GM12891 (cell line): ENCODE results near the gene NOX5.

Source experiments
- DNase-seq: peaks from one replicate; pipeline ENCODE4 v3.0.0; 2011; ENCODE audit warnings: low spot score; ENCODE audit not compliant: insufficient read length
- FAIRE-seq: peaks from 2 replicates; lab custom pipeline; 2011; peaks lifted over from hg19 to GRCh38; lab: Jason Lieb, UNC
- PAX5 ChIP-seq: IDR thresholded peaks from 2 replicates; pipeline ENCODE4 v1.6.1; 2011; ENCODE audit warnings: low read length, moderate library complexity, mild to moderate bottlenecking; ENCODE audit not compliant: insufficient read depth, severe bottlenecking
- POLR2A ChIP-seq: IDR thresholded peaks from 2 replicates; pipeline ENCODE4 v1.6.1; 2011; ENCODE audit warnings: low read depth, low read length, control low read depth
- POLR2AphosphoS5 ChIP-seq: IDR thresholded peaks from 2 replicates; pipeline ENCODE4 v1.6.1; 2011; ENCODE audit warnings: low read depth, low read length, control low read depth
- POU2F2 ChIP-seq: IDR thresholded peaks from 2 replicates; pipeline ENCODE4 v1.6.1; 2011; ENCODE audit warnings: low read depth, mild to moderate bottlenecking, control low read depth, low read length, moderate library complexity
- SPI1 ChIP-seq: IDR thresholded peaks from 2 replicates; pipeline ENCODE4 v1.6.1; 2011; ENCODE audit warnings: low read depth, low read length, control low read depth
- TAF1 ChIP-seq: IDR thresholded peaks from 2 replicates; pipeline ENCODE4 v1.6.1; 2011; ENCODE audit warnings: low read depth, low read length, control low read depth

Gene NOX5

GRCh38 chr15:69105451-69105985 lies 91.0 kb downstream of the NOX5 start:
- DNase-seq (no peak), FAIRE-seq (no peak)
- TF ChIP-seq POLR2A (no peak), PAX5 (no peak), POU2F2 (no peak), TAF1 (no peak), POLR2AphosphoS5 (no peak), SPI1 (no peak)

DNA sequence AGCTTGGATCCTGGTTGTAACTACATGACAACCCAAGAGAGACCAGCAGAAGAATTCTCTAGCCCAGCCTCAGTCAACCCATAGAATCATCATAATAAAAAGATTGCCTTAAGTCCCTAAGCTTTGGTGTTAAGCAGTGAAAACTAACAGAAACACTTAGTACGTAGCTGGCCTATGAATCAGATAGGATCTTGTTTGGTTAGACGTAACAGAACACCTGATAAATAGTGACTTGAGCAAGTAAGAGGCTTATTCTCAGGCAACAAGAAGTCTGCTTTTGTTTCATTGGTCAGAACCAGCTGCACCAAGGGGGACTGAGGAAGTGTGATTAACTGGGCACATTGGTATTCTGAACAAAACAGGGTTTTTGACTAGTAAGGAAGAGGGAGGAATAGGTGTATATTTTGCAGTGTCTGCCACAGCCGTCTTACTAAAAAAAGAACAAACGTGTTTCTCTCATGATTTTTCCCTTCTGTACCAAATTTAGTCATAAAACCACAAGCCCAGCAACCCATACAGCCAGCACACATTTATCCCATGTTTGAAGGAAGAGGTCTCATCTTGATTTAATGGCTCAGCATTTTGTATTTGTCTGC lies 92.6 kb downstream of the NOX5 start:
- TF ChIP-seq POU2F2 (no peak), SPI1 (no peak), POLR2A (no peak), PAX5 (no peak), TAF1 (no peak), POLR2AphosphoS5 (no peak)
- no peak for DNase-seq
- no peak for FAIRE-seq
